Measurements from ENCODE around the gene WDR13. TPM values are rescaled to one million over a fixed set of nuclear protein-coding genes. Genes with fewer than 3 reads are reported as not detected.

The WDR13 gene
- total RNA-seq, 2 experiments from 2014 or later, result 31.6 to 38.6 TPM

- CTCF ChIA-PET, result no interaction called here
- Mint-ChIP-seq H3K9me3 (no peaks in the 10 kb centered on the region), H3K4me3 (no peak overlapping the region), H3K36me3 (ENCODE audit: low read depth) (peaks cover 4% of the 10 kb centered on the region), H3K4me1 (ENCODE audit: low read depth) (peaks cover 6% of the 10 kb centered on the region), H3K27ac (no peak overlapping the region), H3K27me3 (no peaks in the 10 kb centered on the region)
- ATAC-seq (no peak), DNase-seq (no peak)
- intact Hi-C loops (cut with micrococcal nuclease), result no loop called here
- POLR2A ChIA-PET, result no interaction called here
- TF ChIP-seq CTCF (IDR thresholded peaks at IDR 0.05), result no peak
These were observed 2.0 kb downstream of the WDR13 start for GRCh38 chrX:48599341-48599740.

- H3K27me3 Mint-ChIP-seq, result no peaks in the 10 kb centered on the region
- no peak overlapping the region for H3K4me3 Mint-ChIP-seq
- no peak for TF ChIP-seq CTCF (IDR thresholded peaks at IDR 0.05)
- ATAC-seq (no peak), DNase-seq (no peak)
- ChIA-PET POLR2A (no interaction called here), CTCF (no interaction called here)
- H3K36me3 Mint-ChIP-seq (ENCODE audit: low read depth), result peaks cover 5% of the 10 kb centered on the region
- no peak overlapping the region for H3K27ac Mint-ChIP-seq
- intact Hi-C loops (cut with micrococcal nuclease), result no loop called here
- peaks cover 6% of the 10 kb centered on the region for H3K4me1 Mint-ChIP-seq (ENCODE audit: low read depth)
- no peaks in the 10 kb centered on the region for H3K9me3 Mint-ChIP-seq
These were observed 2.9 kb downstream of the WDR13 start for GRCh38 chrX:48600226-48600625.

- Mint-ChIP-seq H3K27me3 (no peaks in the 10 kb centered on the region), H3K27ac (no peak overlapping the region), H3K36me3 (ENCODE audit: low read depth) (peaks cover 6% of the 10 kb centered on the region), H3K4me1 (ENCODE audit: low read depth) (peaks cover 6% of the 10 kb centered on the region), H3K4me3 (no peak overlapping the region), H3K9me3 (no peaks in the 10 kb centered on the region)
- no peak for TF ChIP-seq CTCF (IDR thresholded peaks at IDR 0.05)
- DNase-seq, result no peak
- POLR2A ChIA-PET, result interaction anchor here (0.7 kb wide), 1 partner anchor 317 kb away, joined by 3 read pairs; no protein-coding TSS in a partner anchor
- ATAC-seq, result no peak
- CTCF ChIA-PET, result no interaction called here
- intact Hi-C loops (cut with micrococcal nuclease), result no loop called here
These were observed 4.6 kb downstream of the WDR13 start for GRCh38 chrX:48601741-48602394.

GRCh38 chrX:48604701-48605100 lies 7.4 kb downstream of the WDR13 start:
- ATAC-seq, result no peak
- Mint-ChIP-seq H3K27ac (no peak overlapping the region), H3K36me3 (ENCODE audit: low read depth) (peaks cover 2% of the 10 kb centered on the region), H3K4me3 (no peak overlapping the region), H3K27me3 (no peaks in the 10 kb centered on the region), H3K9me3 (no peaks in the 10 kb centered on the region), H3K4me1 (ENCODE audit: low read depth) (no peaks in the 10 kb centered on the region)
- ChIA-PET POLR2A (no interaction called here), CTCF (no interaction called here)
- no peak for DNase-seq
- no peak for TF ChIP-seq CTCF (IDR thresholded peaks at IDR 0.05)
- intact Hi-C loops (cut with micrococcal nuclease), result no loop called here

GRCh38 chrX:48606091-48606490 lies 8.8 kb downstream of the WDR13 start:
- ATAC-seq, result no peak
- intact Hi-C loops (cut with micrococcal nuclease), result no loop called here

More at GRCh38 chrX:48606091-48606490, 8.8 kb downstream of the WDR13 start:
- Mint-ChIP-seq H3K4me3 (no peak overlapping the region), H3K9me3 (no peaks in the 10 kb centered on the region), H3K27ac (no peak overlapping the region), H3K36me3 (ENCODE audit: low read depth) (peaks cover 2% of the 10 kb centered on the region), H3K27me3 (no peaks in the 10 kb centered on the region), H3K4me1 (ENCODE audit: low read depth) (no peaks in the 10 kb centered on the region)
- ChIA-PET CTCF (no interaction called here), POLR2A (no interaction called here)
- TF ChIP-seq CTCF (IDR thresholded peaks at IDR 0.05), result no peak
- DNase-seq, result no peak
